H9 (cell line): Measurements from ENCODE around the gene MDGA2. TPM values are rescaled to one million over a fixed set of nuclear protein-coding genes. Genes with fewer than 3 reads are reported as not detected.
A peak's percentile ranks its signal among the peaks of the same experiment; 100 is the strongest.

Experiments used
- DNase-seq: peaks from one replicate; pipeline ENCODE4 v3.0.0-alpha.2; 2017
- H2AFZ ChIP-seq: one replicate; pipeline ENCODE4 v1.6.1; 2013; ENCODE audit warnings: mild to moderate bottlenecking, low read length, control low read depth, moderate library complexity
- H2AK5ac ChIP-seq: 2 replicates; pipeline ENCODE4 v1.6.1; 2013; ENCODE audit warnings: low read length, control low read depth, mixed read lengths; ENCODE audit not compliant: insufficient read length
- H2BK120ac ChIP-seq: one replicate; pipeline ENCODE4 v1.6.1; 2013; ENCODE audit warnings: low read depth, mild to moderate bottlenecking, low read length, control low read depth, inconsistent platforms; ENCODE audit not compliant: poor library complexity, severe bottlenecking
- H2BK12ac ChIP-seq: 2 replicates; pipeline ENCODE4 v1.6.1; 2013; ENCODE audit warnings: low read length, control low read depth, mixed read lengths, low read depth; ENCODE audit not compliant: insufficient read length
- H2BK15ac ChIP-seq: 2 replicates; pipeline ENCODE4 v1.6.1; 2013; ENCODE audit warnings: low read depth, low read length, control low read depth
- H2BK20ac ChIP-seq: one replicate; pipeline ENCODE4 v1.6.1; 2013; ENCODE audit warnings: low read depth, mild to moderate bottlenecking, low read length, control low read depth, inconsistent platforms; ENCODE audit not compliant: poor library complexity, severe bottlenecking
- H2BK5ac ChIP-seq: 2 replicates; pipeline ENCODE4 v1.6.1; 2013; ENCODE audit warnings: low read length, control low read depth, mixed read lengths; ENCODE audit not compliant: insufficient read length
- H3K14ac ChIP-seq: 2 replicates; pipeline ENCODE4 v1.6.1; 2013; ENCODE audit warnings: low read length, control low read depth; ENCODE audit not compliant: insufficient read depth
- H3K18ac ChIP-seq: 2 replicates; pipeline ENCODE4 v1.6.1; 2013; ENCODE audit warnings: low read depth, mild to moderate bottlenecking, mixed read lengths, low read length, control low read depth; ENCODE audit not compliant: insufficient read length
- H3K23ac ChIP-seq: 2 replicates; pipeline ENCODE4 v1.6.1; 2013; ENCODE audit warnings: low read length, control low read depth, mixed read lengths, low read depth; ENCODE audit not compliant: insufficient read length
- H3K23me2 ChIP-seq: 2 replicates; pipeline ENCODE4 v1.6.1; 2013; ENCODE audit warnings: low read depth, mild to moderate bottlenecking, mixed read lengths, low read length, control low read depth; ENCODE audit not compliant: insufficient read length, poor library complexity, severe bottlenecking
- H3K27ac ChIP-seq: 2 replicates; pipeline ENCODE4 v1.5.1; 2013; ENCODE audit warnings: low read length, control low read depth, mixed read lengths, low read depth; ENCODE audit not compliant: insufficient read length
- H3K27me3 ChIP-seq: 2 replicates; pipeline ENCODE4 v1.6.1; 2013; ENCODE audit warnings: low read length, control low read depth, inconsistent platforms; ENCODE audit not compliant: insufficient read depth
- H3K4ac ChIP-seq: 2 replicates; pipeline ENCODE4 v1.6.1; 2013; ENCODE audit warnings: low read depth, mild to moderate bottlenecking, control low read depth, inconsistent platforms, low read length, moderate library complexity
- H3K4me1 ChIP-seq: 2 replicates; pipeline ENCODE4 v1.6.1; 2013; ENCODE audit warnings: low read length, control low read depth, inconsistent platforms; ENCODE audit not compliant: insufficient read depth
- H3K4me2 ChIP-seq: 2 replicates; pipeline ENCODE4 v1.6.1; 2013; ENCODE audit warnings: low read length, control low read depth, mixed read lengths; ENCODE audit not compliant: insufficient read length, insufficient read depth
- H3K56ac ChIP-seq: 2 replicates; pipeline ENCODE4 v1.6.1; 2013; ENCODE audit warnings: low read depth, mild to moderate bottlenecking, mixed read lengths, low read length, control low read depth; ENCODE audit not compliant: insufficient read length
- H3K79me1 ChIP-seq: 2 replicates; pipeline ENCODE4 v1.6.1; 2013; ENCODE audit warnings: low read depth, mild to moderate bottlenecking, moderate library complexity, low read length, control low read depth, inconsistent platforms; ENCODE audit not compliant: insufficient read depth, poor library complexity, severe bottlenecking
- H3K79me2 ChIP-seq: 2 replicates; pipeline ENCODE4 v1.6.1; 2013; ENCODE audit warnings: low read length, control low read depth, inconsistent platforms; ENCODE audit not compliant: insufficient read depth
- H3K9ac ChIP-seq: 2 replicates; pipeline ENCODE4 v1.6.1; 2013; ENCODE audit warnings: low read length, control low read depth, mixed read lengths; ENCODE audit not compliant: insufficient read length; ENCODE audit errors: extremely low read depth
- H3K9me3 ChIP-seq: one replicate; pipeline ENCODE4 v1.6.1; 2013; ENCODE audit warnings: low read depth, low read length, inconsistent platforms; ENCODE audit not compliant: control insufficient read depth
- H3T11ph ChIP-seq: one replicate; pipeline ENCODE4 v1.6.1; 2013; ENCODE audit warnings: mild to moderate bottlenecking, low read length, control low read depth, inconsistent platforms
- H4K20me1 ChIP-seq: one replicate; pipeline ENCODE4 v1.6.1; 2013; ENCODE audit not compliant: control insufficient read depth, insufficient read length, insufficient read depth
- H4K5ac ChIP-seq: 2 replicates; pipeline ENCODE4 v1.6.1; 2013; ENCODE audit warnings: low read depth, mild to moderate bottlenecking, mixed read lengths, low read length, control low read depth; ENCODE audit not compliant: insufficient read length
- H4K8ac ChIP-seq: replicated peaks from 2 replicates; pipeline ENCODE4 v1.6.1; 2013; ENCODE audit warnings: low read length, control low read depth, mixed read lengths, low read depth; ENCODE audit not compliant: insufficient read length
- H4K91ac ChIP-seq: 2 replicates; pipeline ENCODE4 v1.6.1; 2013; ENCODE audit warnings: low read depth, mild to moderate bottlenecking, moderate library complexity, mixed read lengths, low read length, control low read depth; ENCODE audit not compliant: insufficient read length
- H3K27ac Mint-ChIP-seq, 3 experiments: 2 replicates in 2 of 3; 3 replicates in 1 of 3; pipeline ENCODE4 v1.8.0; 2020 to 2021; ENCODE audit warnings: mixed read lengths in 3 of 3, mild to moderate bottlenecking in 1 of 3, moderate library complexity in 1 of 3
- H3K27me3 Mint-ChIP-seq: 2 replicates; pipeline ENCODE4 v1.8.0; 2021; ENCODE audit warnings: low read depth, mild to moderate bottlenecking, moderate library complexity, mixed read lengths
- H3K36me3 Mint-ChIP-seq, 3 experiments: 2 replicates in 2 of 3; 3 replicates in 1 of 3; pipeline ENCODE4 v1.8.0; 2020 to 2021; ENCODE audit warnings: low read depth in 3 of 3, mixed read lengths in 3 of 3; ENCODE audit not compliant: insufficient read depth in 1 of 3
- H3K4me1 Mint-ChIP-seq, 2 experiments: 2 replicates each; pipeline ENCODE4 v1.8.0; 2020; ENCODE audit warnings: mixed read lengths in 2 of 2
- H3K4me3 Mint-ChIP-seq, 2 experiments: 2 replicates in 1 of 2; 3 replicates in 1 of 2; pipeline ENCODE4 v1.8.0; 2020 to 2021; ENCODE audit warnings: mild to moderate bottlenecking in 2 of 2, mixed read lengths in 2 of 2, moderate library complexity in 1 of 2
- H3K9me3 Mint-ChIP-seq, 2 experiments: 2 replicates in 1 of 2; 3 replicates in 1 of 2; pipeline ENCODE4 v1.8.0; 2020; ENCODE audit warnings: mild to moderate bottlenecking in 2 of 2, mixed read lengths in 2 of 2, moderate library complexity in 1 of 2
- CTCF ChIP-seq: fragments of 200-600 bp; sonication (generic); conservative IDR thresholded peaks from 3 replicates; pipeline ENCODE4 v1.8.0; 2021; ENCODE audit warnings: antibody characterized with exemption, mild to moderate bottlenecking
- WGBS: extraction: QIAGEN DNeasy Blood & Tissue Kit; methylation state at CpG from one replicate; pipeline ENCODE4 v1.1.7; 2013; ENCODE audit warnings: missing lambda C conversion rate, low lambda C conversion rate, mixed read lengths; ENCODE audit not compliant: insufficient read length; ENCODE audit errors: extremely low coverage; 5-methylcytosine and 5-hydroxymethylcytosine counted together
- total RNA-seq: library from RNA; stranded (reverse); gene quantifications from 2 replicates; pipeline ENCODE4 v1.2.1, GENCODE V29; 2021

The MDGA2 gene
- total RNA-seq, 1 experiment from 2014 or later, result 1.9 TPM

DNA sequence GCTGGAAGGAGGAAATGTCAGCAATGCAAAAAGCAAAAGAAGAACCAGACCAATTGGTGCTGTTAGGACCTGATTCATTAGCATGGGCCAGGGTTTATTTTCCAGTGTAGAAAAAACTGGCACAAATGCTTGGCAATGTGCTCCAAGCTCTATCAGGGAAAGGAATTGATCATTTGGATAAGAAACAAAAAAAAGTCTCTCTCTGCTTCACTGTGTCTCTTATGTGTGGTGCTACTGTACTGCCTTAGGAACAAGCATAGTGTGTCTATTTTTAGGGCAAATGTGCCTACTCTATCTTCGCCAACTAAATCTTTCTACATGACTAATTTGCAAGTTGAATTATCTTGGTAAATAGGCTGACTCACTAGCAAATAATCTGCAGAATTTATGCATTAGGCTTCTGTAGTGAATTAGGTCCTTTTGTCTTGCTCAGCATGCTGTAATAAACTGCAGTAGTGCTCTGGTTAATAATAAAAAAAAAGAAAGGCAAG lies 236.7 kb downstream of the MDGA2 start:
- no peaks in the 10 kb centered on the region for H3K79me1 ChIP-seq
- Mint-ChIP-seq H3K4me1 (peaks cover 34 to 38% of the 10 kb centered on the region in 2 experiments), H3K27me3 (no peaks in the 10 kb centered on the region), H3K4me3 (no peak overlapping the region; a peak in 2 of 5 replicates), H3K36me3 (no peaks in the 10 kb centered on the region), H3K27ac (peak overlapping the region; percentile 65 to 96 (median 71); a peak in 5 of 7 replicates), H3K9me3 (no peaks in the 10 kb centered on the region; a peak in 1 of 5 replicates)
- H3K4me1 ChIP-seq, result peaks cover 8% of the 10 kb centered on the region; the same call in 1 of the 2 replicates
- H2BK120ac ChIP-seq, result no peak overlapping the region
- no peak for DNase-seq
- no peak overlapping the region for H2BK5ac ChIP-seq
- no peak overlapping the region for H3K23ac ChIP-seq
- H3K27me3 ChIP-seq, result no peaks in the 10 kb centered on the region
- no peaks in the 10 kb centered on the region for H4K20me1 ChIP-seq
- H2AK5ac ChIP-seq, result no peak overlapping the region
- H3K23me2 ChIP-seq, result no peaks in the 10 kb centered on the region
- H2AFZ ChIP-seq, result no peak overlapping the region
- H4K5ac ChIP-seq, result no peak overlapping the region
- TF ChIP-seq CTCF, result no peak
- H3K9me3 ChIP-seq, result no peaks in the 10 kb centered on the region
- H3K9ac ChIP-seq, result no peak overlapping the region
- no peaks in the 10 kb centered on the region for H3K79me2 ChIP-seq
- no peak overlapping the region for H3K56ac ChIP-seq
- no peak overlapping the region for H4K91ac ChIP-seq
- H2BK15ac ChIP-seq, result no peak overlapping the region
- H3K4ac ChIP-seq, result no peak overlapping the region
- no peak overlapping the region for H3K4me2 ChIP-seq
- no peak overlapping the region for H3T11ph ChIP-seq
- H3K18ac ChIP-seq, result no peak overlapping the region
- no peak overlapping the region for H2BK12ac ChIP-seq
- no peak overlapping the region for H3K14ac ChIP-seq
- H4K8ac ChIP-seq, result no peak overlapping the region
- H2BK20ac ChIP-seq, result no peak overlapping the region
- no CpG with 5 or more reads among the region's 1 CpG for WGBS
- peak overlapping the region; percentile 16 for H3K27ac ChIP-seq
